ENCODE results near the gene PTPRS. TPM values are rescaled to one million over a fixed set of nuclear protein-coding genes. Genes with fewer than 3 reads are reported as not detected.

Gene PTPRS
- total RNA-seq, 1 experiment from 2014 or later: 66.3 TPM

- DNase-seq (ENCODE audit: low spot score): no peak
Observed at GRCh38 chr19:5355076-5355475, 14.5 kb upstream of the PTPRS start.

GRCh38 chr19:5354403-5354802, 13.8 kb upstream of the PTPRS start:
- no peak for DNase-seq (ENCODE audit: low spot score)

- DNase-seq (ENCODE audit: low spot score): no peak
Observed at GRCh38 chr19:5352229-5352763, 11.7 kb upstream of the PTPRS start.

DNA sequence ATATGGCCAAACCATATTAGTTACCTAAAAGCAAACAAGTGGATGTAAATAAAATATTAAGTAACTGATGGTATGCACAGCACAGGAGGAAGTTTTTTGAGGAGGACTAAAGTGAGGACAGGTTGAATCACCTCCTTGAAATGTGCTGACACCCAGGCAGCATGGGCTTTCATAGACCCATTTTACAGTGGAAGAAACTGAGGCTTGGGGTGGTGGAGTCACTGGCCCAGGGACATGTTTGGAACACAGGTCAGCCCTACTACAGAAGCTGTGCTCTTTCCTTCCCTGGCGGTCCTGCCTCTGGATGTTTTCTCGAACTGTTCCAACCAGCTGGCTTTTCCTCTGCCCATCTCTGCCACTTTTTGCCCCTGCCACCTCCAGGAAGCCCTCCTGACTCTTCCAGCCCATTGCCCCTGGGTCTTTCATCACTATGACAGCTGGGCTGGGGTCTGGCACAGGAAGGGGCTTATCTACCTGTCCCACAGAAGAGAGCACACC, 11.2 kb upstream of the PTPRS start:
- no peak for DNase-seq (ENCODE audit: low spot score)

DNA sequence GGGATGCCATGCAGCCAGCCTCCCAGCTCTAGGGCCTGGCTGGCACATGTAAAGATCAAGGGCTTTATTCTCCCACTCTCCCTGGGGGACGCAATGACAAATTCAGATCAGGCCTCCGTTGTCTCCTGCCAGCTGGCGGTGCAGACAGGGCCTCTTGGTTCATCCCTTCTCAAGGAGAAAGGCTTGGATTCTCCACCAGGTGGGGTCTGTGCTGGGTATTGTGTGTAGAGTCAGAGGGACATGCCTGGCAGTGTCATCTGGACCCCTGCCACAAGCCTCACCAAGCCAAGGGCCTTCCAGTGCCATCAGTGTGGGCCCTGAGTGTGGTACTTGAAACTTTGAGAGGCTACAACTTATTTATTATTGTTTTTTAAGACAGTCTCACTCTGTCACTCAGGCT, 8.4 kb upstream of the PTPRS start:
- no peak for DNase-seq (ENCODE audit: low spot score)

- peak; percentile 63 for DNase-seq (ENCODE audit: low spot score)
Observed at GRCh38 chr19:5345895-5346386, 5.3 kb upstream of the PTPRS start.

DNA sequence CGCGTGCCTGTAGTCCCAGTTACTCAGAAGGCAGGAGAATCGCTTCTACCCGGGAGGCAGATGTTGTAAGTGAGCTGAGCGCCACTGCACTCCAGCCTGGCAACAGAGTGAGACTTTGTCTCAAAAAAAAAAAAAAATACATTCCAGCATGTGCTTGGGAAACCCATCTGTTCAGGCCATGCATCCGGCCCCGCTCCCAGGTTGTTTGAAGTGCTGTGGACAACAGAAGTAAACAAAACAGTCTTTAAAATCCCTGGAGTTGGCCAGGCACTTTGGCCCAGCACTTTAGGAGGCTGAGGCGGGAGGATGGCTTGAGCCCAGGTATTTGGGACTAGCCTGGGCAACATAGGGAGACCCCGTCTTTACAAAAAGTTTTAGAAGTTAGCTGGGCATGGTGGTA, 3.2 kb upstream of the PTPRS start:
- DNase-seq (ENCODE audit: low spot score): no peak

DNA sequence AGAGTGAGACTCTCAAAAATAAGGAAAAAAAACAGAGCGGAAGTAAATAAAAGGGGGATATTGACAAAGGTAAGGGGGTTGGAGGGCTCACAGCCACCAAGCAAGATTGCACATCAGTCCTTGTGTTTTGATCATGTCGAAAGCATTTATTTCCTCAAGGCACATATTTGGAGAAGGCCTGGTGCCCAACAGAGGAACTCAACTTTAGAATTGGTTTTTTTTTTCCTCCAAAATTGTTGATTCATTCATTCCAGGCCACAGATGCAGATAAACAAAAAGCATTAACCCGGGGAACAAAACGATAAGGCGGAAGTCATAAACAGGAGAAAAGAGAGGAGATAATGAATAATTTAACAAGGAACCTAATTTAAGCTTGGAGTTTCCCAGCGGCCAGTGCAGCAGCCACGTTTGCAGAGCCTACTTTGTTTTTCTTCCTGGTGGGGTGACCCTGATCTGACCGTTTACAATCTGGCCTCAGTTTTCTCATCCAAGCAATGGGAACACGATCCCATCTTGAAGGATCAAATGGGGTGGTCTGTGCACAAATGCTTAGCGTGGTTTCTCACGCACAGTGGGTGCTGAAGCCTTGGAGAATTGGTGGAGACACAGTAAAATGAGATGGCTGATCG, 2.1 kb upstream of the PTPRS start:
- DNase-seq (ENCODE audit: low spot score): no peak

DNA sequence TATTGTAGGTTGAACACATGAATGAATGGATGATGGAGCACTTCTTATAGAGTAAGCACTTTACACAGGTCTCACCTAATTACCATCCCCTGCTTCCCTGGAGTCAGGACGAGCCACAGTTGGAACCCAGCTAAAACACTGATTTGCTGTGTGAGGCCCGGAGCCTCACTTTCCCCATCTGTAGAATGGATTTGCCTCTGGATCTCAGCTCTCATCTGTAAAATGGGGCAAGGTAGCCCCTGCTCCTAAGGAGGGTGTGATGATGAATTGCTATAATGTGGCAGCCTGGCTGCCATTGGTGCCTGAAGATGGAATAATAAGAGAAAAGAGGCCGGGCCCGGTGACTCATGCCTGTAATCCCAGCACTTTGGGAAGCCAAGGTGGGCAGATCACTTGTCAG, 1.4 kb upstream of the PTPRS start:
- DNase-seq (ENCODE audit: low spot score): no peak

- DNase-seq (ENCODE audit: low spot score): no peak
Observed at GRCh38 chr19:5341448-5341820, 822 bp upstream of the PTPRS start.

DNA sequence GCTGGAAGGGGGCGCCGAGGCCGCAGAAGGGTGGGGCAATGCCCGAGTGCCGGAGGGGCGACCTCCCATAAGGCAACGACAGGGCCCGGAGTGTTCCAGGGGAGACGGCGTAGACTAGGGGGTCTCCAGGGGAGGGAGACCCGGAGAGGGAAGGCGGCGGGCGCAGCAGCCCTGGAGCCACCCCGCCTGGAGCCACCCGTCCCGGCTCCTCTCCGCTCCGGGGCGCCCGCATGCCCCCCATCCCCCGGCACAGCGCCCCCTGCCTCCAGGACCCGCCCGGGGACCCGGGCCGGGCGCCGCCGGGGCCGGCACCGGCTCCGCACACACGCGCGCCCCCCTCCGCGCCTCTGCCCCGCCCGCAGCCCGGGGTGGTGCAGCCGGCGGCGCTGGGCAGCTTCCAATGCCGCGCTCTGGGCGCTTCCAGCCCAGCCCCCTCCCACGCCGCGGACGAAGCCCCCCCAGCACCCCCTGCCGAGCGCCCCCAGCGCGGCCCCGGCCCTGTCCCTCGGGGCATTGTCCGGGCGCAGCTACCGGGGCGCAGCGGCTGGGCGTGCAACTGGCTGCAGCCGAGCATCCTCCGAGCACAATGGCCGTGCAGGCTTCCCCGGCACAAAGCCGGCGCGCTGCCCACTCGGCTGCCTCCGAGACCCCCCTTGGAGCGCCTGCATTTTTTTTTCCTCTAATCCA, 519 bp downstream of the PTPRS start:
- no peak for DNase-seq (ENCODE audit: low spot score)

GRCh38 chr19:5339198-5339949, 1.2 kb downstream of the PTPRS start:
- no peak for DNase-seq (ENCODE audit: low spot score)

DNA sequence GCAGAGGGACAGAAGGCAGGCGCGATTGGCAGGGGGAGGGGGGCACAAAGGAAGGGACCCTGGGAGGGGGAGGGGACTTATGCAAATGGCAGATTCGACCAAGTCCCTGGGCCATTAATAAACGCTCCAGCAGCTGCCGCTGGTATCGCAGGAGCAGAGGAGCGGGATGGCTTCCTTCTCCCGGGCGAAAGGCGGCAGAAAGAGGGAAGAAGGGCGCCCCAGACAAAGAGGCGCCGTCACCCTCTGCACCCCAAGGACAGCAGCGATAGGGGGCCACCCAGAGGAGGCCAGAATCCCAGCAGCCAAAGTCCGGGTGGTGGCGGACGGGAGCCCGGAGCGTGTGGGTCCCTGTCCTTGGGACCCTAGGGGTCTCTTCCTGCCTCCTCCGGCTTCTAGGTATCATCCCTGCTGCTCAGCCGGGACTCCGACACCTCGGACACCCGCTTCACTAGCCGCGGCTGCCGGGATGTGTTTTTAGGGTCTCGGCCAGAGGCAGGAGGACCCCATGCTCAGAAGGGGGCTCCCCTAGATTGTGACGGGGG, 1.9 kb downstream of the PTPRS start:
- DNase-seq (ENCODE audit: low spot score): no peak

DNA sequence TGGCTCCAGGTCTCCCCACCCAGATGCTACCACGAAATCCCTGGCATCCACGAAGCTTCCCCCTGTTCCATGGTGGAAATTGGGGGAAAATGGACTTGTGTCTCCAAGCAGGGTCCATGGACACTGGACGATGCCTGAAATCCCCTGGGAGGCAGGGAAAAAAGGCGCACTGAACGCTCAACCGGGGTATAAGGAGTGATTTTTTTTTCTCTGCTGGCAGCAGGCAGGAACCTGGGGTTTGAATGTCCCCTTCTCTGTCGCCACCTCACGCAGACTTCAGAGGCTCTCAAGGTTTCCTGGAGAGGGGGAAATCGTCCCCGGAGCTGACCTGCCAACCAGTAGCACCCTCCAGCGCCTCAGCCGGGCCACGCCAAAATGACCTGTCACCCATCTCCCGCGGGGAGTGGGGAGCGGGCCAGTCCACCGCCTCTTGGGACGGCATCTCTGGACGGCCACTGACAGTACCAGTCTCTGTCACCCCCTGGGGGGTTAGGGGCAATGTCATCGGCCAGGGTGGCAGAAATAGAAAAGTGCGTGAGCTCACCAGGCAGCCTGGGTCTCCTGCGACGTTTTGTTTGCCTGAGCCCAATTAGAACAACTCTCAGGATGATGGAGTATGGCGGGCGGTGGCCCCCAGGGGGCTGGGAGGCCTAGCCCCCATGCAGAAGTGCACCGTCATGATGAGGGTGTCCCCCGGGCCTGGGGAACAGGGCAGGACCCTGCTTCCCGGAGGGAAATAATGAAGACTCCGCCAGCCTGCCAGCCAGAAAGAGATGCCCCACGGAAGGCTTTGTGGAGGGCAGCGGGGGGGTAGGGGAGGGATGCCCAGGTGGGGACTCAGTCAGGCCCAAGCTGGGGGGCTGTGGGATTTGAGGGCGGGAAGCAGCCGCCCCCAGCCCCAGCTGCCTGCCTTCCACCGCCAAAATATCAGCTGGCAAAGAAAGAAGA, 2.6 kb downstream of the PTPRS start:
- DNase-seq (ENCODE audit: low spot score): no peak

GRCh38 chr19:5337126-5337525, 3.5 kb downstream of the PTPRS start:
- DNase-seq (ENCODE audit: low spot score): no peak

GRCh38 chr19:5336195-5336965, 4.2 kb downstream of the PTPRS start:
- no peak for DNase-seq (ENCODE audit: low spot score)

DNA sequence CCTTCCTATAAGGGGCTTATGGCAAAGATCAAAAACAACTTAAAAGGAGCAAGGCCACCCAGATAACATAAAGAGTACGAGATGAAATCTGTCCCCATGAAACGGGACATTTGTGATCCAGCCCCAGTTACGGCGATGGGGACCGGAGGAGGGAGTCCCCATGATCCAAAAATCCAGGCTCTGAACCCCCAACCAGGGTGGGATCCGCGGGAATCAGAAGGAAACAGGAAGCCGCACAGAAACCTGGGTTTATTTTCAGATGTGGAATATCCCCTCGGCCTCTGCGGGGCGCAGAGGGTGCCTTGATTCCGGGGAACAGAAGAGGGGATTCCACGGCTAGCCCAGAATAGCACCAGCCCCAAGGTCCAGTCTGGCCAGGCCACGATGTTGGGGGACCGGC, 5.0 kb downstream of the PTPRS start:
- no peak for DNase-seq (ENCODE audit: low spot score)

DNA sequence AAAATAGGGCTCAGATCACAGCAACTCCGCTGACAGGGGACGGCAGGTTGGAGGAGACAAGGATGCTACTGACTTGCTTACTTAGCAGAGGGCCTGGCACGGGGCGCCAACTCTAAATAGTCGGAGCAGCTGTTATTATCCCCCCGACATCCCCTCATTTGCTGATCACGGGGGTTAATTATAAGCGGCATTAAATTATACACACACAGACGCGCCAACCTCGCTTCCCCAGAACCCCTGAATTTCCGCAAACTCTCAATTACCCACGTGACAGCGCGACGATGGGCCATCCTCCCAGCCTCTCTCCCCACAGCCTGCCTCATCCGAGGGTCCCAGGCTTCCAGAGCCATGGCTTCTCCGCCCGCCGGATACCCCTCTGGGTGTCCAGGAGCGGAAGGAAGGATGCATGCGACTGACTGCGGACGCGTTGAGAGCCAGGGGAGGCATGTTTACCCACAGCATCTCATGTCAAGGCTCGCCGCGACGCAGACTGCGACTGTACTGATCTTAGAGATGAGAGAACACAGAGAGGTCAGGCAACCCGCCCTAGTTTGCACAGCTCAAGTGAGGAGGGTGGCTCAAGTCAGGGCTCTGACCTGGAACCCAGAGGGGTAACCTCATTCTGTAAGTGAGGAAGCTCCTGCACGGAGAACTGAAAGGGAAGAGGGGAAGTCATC, 5.7 kb downstream of the PTPRS start:
- no peak for DNase-seq (ENCODE audit: low spot score)

DNA sequence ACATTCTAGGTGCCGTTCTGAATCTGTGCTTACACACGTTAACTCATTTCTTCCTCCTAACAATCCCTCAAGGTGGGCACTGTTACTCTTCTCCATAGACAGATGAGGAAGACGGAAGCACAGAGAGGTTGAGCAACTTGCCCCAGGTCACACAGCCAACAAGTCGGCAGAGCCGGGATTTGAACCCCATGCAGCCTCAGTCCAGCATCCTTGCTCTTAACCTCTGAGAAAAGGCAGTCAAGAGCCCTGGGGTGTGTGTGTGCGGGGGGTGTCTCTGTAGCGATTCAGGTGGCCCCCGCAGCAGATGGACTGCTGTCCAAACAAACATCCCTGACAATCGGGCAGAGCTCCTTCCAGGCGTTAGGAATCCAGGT, 6.3 kb downstream of the PTPRS start:
- DNase-seq (ENCODE audit: low spot score): no peak

Data from A172 (cell line).